HFFc6 (cell line): ENCODE data around the gene THRB. TPM values are rescaled to one million over a fixed set of nuclear protein-coding genes. Genes with fewer than 3 reads are reported as not detected.

Experiments
- DNase-seq: peaks from one replicate; pipeline ENCODE4 v3.0.0-alpha.2; 2018
- H3K27ac Mint-ChIP-seq: 2 replicates; pipeline ENCODE4 v1.8.0; 2020; ENCODE audit warnings: mild to moderate bottlenecking, mixed read lengths
- H3K27me3 Mint-ChIP-seq: 2 replicates; pipeline ENCODE4 v1.8.0; 2021; ENCODE audit warnings: mild to moderate bottlenecking, moderate library complexity, mixed read lengths; ENCODE audit not compliant: insufficient read depth
- H3K36me3 Mint-ChIP-seq: 2 replicates; pipeline ENCODE4 v1.8.0; 2021; ENCODE audit warnings: low read depth, mixed read lengths
- H3K4me1 Mint-ChIP-seq: 2 replicates; pipeline ENCODE4 v1.8.0; 2020; ENCODE audit warnings: low read depth, mixed read lengths
- H3K4me3 Mint-ChIP-seq: 2 replicates; pipeline ENCODE4 v1.8.0; 2020; ENCODE audit warnings: mild to moderate bottlenecking, moderate library complexity, mixed read lengths
- H3K9me3 Mint-ChIP-seq: 2 replicates; pipeline ENCODE4 v1.8.0; 2020; ENCODE audit warnings: mild to moderate bottlenecking, mixed read lengths
- CTCF ChIP-seq: fragments of 200-600 bp; sonication (generic); IDR thresholded peaks from 2 replicates; pipeline ENCODE4 v1.5.0; 2021; ENCODE audit warnings: antibody characterized with exemption, mild to moderate bottlenecking
- total RNA-seq, 6 experiments: library from RNA; stranded (reverse); fragmentation: NEBNext Ultra II Directional; extraction: Animal tissue kit (Norgen Biotek cat#: 25700); gene quantifications; 2 replicates in 1 of 6; 3 replicates in 5 of 6; pipeline ENCODE4 v1.2.3, GENCODE V29; 2021

Gene THRB
- total RNA-seq, 6 experiments from 2014 or later = not detected

GRCh38 chr3:24355806-24356205, 138.8 kb downstream of the THRB start:
- Mint-ChIP-seq H3K4me1 (no peaks in the 10 kb centered on the region), H3K27me3 (no peaks in the 10 kb centered on the region), H3K9me3 (peaks cover 9% of the 10 kb centered on the region; the same call in 1 of the 2 replicates), H3K4me3 (no peak overlapping the region), H3K36me3 (no peaks in the 10 kb centered on the region; the same call in 1 of the 2 replicates), H3K27ac (no peak overlapping the region)
- no peak for TF ChIP-seq CTCF
- DNase-seq = no peak

- TF ChIP-seq CTCF = no peak
- Mint-ChIP-seq H3K27me3 (no peaks in the 10 kb centered on the region), H3K9me3 (peaks cover 9% of the 10 kb centered on the region; the same call in 1 of the 2 replicates), H3K4me3 (no peak overlapping the region), H3K4me1 (no peaks in the 10 kb centered on the region), H3K36me3 (no peaks in the 10 kb centered on the region; the same call in 1 of the 2 replicates), H3K27ac (no peak overlapping the region)
- DNase-seq = no peak
These were observed 140.4 kb downstream of the THRB start for GRCh38 chr3:24354230-24354629.

- Mint-ChIP-seq H3K36me3 (no peaks in the 10 kb centered on the region; the same call in 1 of the 2 replicates), H3K27ac (no peak overlapping the region), H3K4me3 (no peak overlapping the region), H3K9me3 (peaks cover 9% of the 10 kb centered on the region; the same call in 1 of the 2 replicates), H3K4me1 (no peaks in the 10 kb centered on the region), H3K27me3 (no peaks in the 10 kb centered on the region)
- DNase-seq = no peak
- TF ChIP-seq CTCF = no peak
These were observed 141.6 kb downstream of the THRB start for GRCh38 chr3:24352893-24353553.

- H3K27ac Mint-ChIP-seq = no peak overlapping the region
- no peak overlapping the region for H3K4me3 Mint-ChIP-seq
- no peaks in the 10 kb centered on the region; the same call in 1 of the 2 replicates for H3K36me3 Mint-ChIP-seq
- no peaks in the 10 kb centered on the region for H3K4me1 Mint-ChIP-seq
- TF ChIP-seq CTCF = no peak
- H3K9me3 Mint-ChIP-seq = peaks cover 4% of the 10 kb centered on the region; the same call in 1 of the 2 replicates
- DNase-seq = no peak
- no peaks in the 10 kb centered on the region for H3K27me3 Mint-ChIP-seq
These were observed 142.7 kb downstream of the THRB start for GRCh38 chr3:24351779-24352469.

- Mint-ChIP-seq H3K4me3 (no peak overlapping the region), H3K27ac (no peak overlapping the region), H3K4me1 (no peaks in the 10 kb centered on the region), H3K36me3 (no peaks in the 10 kb centered on the region; the same call in 1 of the 2 replicates), H3K27me3 (no peaks in the 10 kb centered on the region), H3K9me3 (peaks cover 3% of the 10 kb centered on the region; the same call in 1 of the 2 replicates)
- TF ChIP-seq CTCF = no peak
- no peak for DNase-seq
These were observed 145.2 kb downstream of the THRB start for GRCh38 chr3:24349367-24350019.
